Memory B cell (primary cell): ENCODE measurements around the gene ADAMTS9.

Experiments
- ATAC-seq: fragments of 150-1000 bp; cut with Tn5 transposase; 2 replicates; pipeline ENCODE4 v1.10.0; 2021; ENCODE audit warnings: low read depth, mild to moderate bottlenecking, moderate library complexity
- DNase-seq, 2 donors: peaks; one replicate each; pipeline ENCODE4 v3.0.0; 2022; ENCODE audit warnings: low spot score in 2 of 2
- H3K27ac Mint-ChIP-seq: one replicate; pipeline ENCODE4 v1.8.0; 2022; ENCODE audit warnings: mild to moderate bottlenecking, moderate library complexity, mixed read lengths
- H3K27me3 Mint-ChIP-seq: one replicate; pipeline ENCODE4 v1.8.0; 2022; ENCODE audit warnings: mixed read lengths
- H3K36me3 Mint-ChIP-seq: one replicate; pipeline ENCODE4 v1.8.0; 2022; ENCODE audit warnings: mild to moderate bottlenecking, mixed read lengths
- H3K4me1 Mint-ChIP-seq: one replicate; pipeline ENCODE4 v1.8.0; 2022; ENCODE audit warnings: mixed read lengths
- H3K4me3 Mint-ChIP-seq: one replicate; pipeline ENCODE4 v1.8.0; 2022; ENCODE audit warnings: mild to moderate bottlenecking, moderate library complexity, mixed read lengths
- H3K9me3 Mint-ChIP-seq: one replicate; pipeline ENCODE4 v1.8.0; 2022; ENCODE audit warnings: mixed read lengths

ADAMTS9 gene

DNA sequence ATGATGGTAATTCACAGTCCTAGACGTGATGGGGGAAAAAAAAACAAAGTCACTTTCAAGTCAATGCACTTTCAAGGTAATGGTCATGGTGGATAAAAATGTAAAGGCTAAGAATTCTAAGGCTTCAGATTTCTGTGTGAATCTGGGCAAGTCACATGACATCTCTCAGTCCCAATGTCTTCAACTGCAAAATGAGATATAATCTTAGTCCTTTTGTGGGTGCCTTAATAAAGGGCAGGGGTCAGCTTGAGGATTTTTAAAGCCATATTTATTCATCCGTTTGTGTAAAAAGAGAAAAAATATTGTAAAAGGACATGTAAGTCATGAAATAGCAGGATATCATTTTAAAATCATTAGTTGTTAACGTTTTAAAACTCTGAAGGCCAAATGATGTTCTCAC lies 83.5 kb downstream of the ADAMTS9 start:
- no peaks in the 10 kb centered on the region for H3K4me1 Mint-ChIP-seq
- no peak for ATAC-seq
- H3K27ac Mint-ChIP-seq: no peak overlapping the region
- no peak for DNase-seq
- peaks cover 2% of the 10 kb centered on the region for H3K9me3 Mint-ChIP-seq
- no peak overlapping the region for H3K4me3 Mint-ChIP-seq
- H3K27me3 Mint-ChIP-seq: no peaks in the 10 kb centered on the region
- no peaks in the 10 kb centered on the region for H3K36me3 Mint-ChIP-seq

- H3K9me3 Mint-ChIP-seq: no peaks in the 10 kb centered on the region
- ATAC-seq: no peak
- H3K36me3 Mint-ChIP-seq: no peaks in the 10 kb centered on the region
- H3K4me3 Mint-ChIP-seq: no peak overlapping the region
- H3K4me1 Mint-ChIP-seq: no peaks in the 10 kb centered on the region
- H3K27me3 Mint-ChIP-seq: no peaks in the 10 kb centered on the region
- no peak overlapping the region for H3K27ac Mint-ChIP-seq
- DNase-seq: no peak
Observed at GRCh38 chr3:64601824-64602223, 86.0 kb downstream of the ADAMTS9 start.

- H3K9me3 Mint-ChIP-seq: no peaks in the 10 kb centered on the region
- no peaks in the 10 kb centered on the region for H3K4me1 Mint-ChIP-seq
- H3K27ac Mint-ChIP-seq: no peak overlapping the region
- no peak for ATAC-seq
- no peak overlapping the region for H3K4me3 Mint-ChIP-seq
- H3K36me3 Mint-ChIP-seq: no peaks in the 10 kb centered on the region
- DNase-seq: no peak
- peaks cover 2% of the 10 kb centered on the region for H3K27me3 Mint-ChIP-seq
Observed at GRCh38 chr3:64600246-64600950, 87.4 kb downstream of the ADAMTS9 start.

DNA sequence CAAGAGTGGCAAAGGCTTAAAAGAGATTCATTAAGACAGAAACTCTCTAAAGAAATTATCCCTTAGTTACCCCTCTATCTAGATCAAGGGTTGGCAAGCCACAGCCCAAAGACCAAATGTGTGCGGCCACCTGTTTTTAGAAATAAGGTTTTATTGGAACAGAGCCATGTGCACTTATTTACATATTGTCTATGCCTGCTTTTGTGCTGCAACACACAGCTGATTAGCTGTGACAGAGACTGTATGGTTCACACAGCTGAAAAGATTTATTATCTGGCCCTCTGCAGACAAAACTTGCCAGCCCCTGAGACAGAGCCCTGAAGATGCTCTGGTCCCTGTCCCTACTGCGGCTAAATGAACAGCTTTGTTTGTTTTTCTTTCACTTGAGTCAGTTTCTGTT lies 88.1 kb downstream of the ADAMTS9 start:
- ATAC-seq (no peak), DNase-seq (no peak)
- no peaks in the 10 kb centered on the region for H3K4me1 Mint-ChIP-seq
- no peak overlapping the region for H3K27ac Mint-ChIP-seq
- no peak overlapping the region for H3K4me3 Mint-ChIP-seq
- H3K27me3 Mint-ChIP-seq: peaks cover 2% of the 10 kb centered on the region
- no peaks in the 10 kb centered on the region for H3K36me3 Mint-ChIP-seq
- no peaks in the 10 kb centered on the region for H3K9me3 Mint-ChIP-seq

- Mint-ChIP-seq H3K4me1 (no peaks in the 10 kb centered on the region), H3K4me3 (no peak overlapping the region), H3K27me3 (peaks cover 2% of the 10 kb centered on the region), H3K27ac (no peak overlapping the region), H3K9me3 (no peaks in the 10 kb centered on the region), H3K36me3 (no peaks in the 10 kb centered on the region)
- DNase-seq (no peak), ATAC-seq (no peak)
Observed at GRCh38 chr3:64595253-64595694, 92.5 kb downstream of the ADAMTS9 start.

DNA sequence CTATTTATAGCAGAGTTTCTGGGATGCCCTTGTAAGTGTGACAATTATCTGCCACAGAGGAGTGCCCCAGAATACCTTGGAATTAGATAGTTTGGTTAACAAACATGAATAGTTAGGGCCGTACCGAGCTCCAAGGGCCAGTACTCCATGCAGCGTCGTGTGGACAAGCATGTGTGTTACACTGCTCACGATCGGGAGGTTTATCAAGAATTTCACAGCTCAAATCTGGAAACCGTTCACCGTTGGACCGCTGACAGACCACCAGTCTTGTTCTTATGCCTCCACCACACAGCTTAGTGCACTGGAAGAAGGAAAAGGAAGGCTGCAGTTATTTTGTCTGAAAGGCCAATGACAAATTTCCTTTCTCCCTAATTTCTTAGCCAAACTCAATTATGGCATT lies 93.7 kb downstream of the ADAMTS9 start:
- Mint-ChIP-seq H3K27me3 (peaks cover 2% of the 10 kb centered on the region), H3K4me1 (no peaks in the 10 kb centered on the region)
- no peak for ATAC-seq

DNA sequence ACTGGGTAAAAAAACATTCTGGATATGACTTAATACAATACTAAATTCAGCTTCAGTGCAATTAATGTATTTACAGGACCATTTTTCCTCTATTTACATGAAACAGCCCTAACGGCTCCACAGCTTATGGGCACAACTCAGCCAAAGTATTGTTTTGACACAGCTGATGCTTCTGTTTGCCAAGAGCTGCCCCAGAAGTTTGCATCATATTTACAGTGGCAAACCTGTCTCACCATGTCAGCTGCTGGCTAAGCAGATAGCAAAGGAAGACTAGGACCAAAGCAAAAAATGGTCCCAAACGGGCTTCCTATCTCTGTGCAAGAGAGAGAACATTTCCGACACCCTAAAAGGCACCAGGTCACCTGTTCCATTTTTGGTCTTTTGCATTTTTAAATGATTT lies 94.5 kb downstream of the ADAMTS9 start:
- ATAC-seq: no peak
- DNase-seq: no peak
- H3K27me3 Mint-ChIP-seq: peaks cover 2% of the 10 kb centered on the region
- no peak overlapping the region for H3K4me3 Mint-ChIP-seq
- no peaks in the 10 kb centered on the region for H3K9me3 Mint-ChIP-seq
- no peak overlapping the region for H3K27ac Mint-ChIP-seq
- no peaks in the 10 kb centered on the region for H3K4me1 Mint-ChIP-seq
- H3K36me3 Mint-ChIP-seq: no peaks in the 10 kb centered on the region

More for the DNA sequence above, 93.7 kb downstream of the ADAMTS9 start:
- Mint-ChIP-seq H3K4me3 (no peak overlapping the region), H3K9me3 (no peaks in the 10 kb centered on the region), H3K36me3 (no peaks in the 10 kb centered on the region), H3K27ac (no peak overlapping the region)
- no peak for DNase-seq

DNA sequence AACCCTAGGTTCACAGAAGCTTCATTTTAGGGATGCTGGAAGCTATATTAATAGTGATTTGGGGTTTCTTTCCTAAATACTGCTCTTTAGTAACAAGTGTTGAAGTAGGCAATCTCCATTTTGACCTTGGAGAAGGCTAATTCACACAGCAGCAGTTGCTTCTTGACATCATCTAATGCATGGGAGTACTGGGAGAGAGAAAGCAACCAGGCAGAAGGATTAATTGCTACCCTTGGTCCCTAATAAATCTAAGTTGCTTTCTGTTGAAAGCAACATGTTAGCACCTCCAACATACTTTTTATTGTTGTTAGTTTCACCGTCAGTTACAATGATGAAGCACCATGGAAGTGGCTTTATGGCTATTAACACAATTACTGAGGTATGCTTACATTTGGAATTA lies 96.2 kb downstream of the ADAMTS9 start:
- Mint-ChIP-seq H3K27ac (no peak overlapping the region), H3K27me3 (peaks cover 2% of the 10 kb centered on the region), H3K36me3 (no peaks in the 10 kb centered on the region), H3K9me3 (no peaks in the 10 kb centered on the region), H3K4me3 (no peak overlapping the region), H3K4me1 (no peaks in the 10 kb centered on the region)
- DNase-seq (no peak), ATAC-seq (no peak)

DNA sequence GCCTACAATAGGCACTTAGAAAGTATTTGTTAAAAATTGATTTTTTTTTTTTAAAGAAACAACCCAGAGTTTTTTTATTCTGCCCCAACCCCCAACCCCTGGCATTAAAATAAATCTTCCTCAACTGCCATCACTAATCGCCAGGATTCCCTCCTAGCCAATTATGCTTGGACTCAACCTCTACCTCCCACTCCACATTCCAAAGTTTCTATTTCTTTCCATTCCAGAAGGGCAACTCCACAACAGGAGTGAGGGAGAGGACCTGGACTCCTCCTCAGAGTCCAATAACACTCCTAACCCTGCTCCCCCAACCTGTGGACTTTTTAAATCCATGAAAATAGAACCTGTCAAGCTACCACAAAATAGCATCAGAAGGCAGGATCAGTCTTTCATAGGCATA lies 99.4 kb downstream of the ADAMTS9 start:
- DNase-seq (no peak), ATAC-seq (no peak)
- Mint-ChIP-seq H3K36me3 (no peaks in the 10 kb centered on the region), H3K4me1 (no peaks in the 10 kb centered on the region), H3K9me3 (no peaks in the 10 kb centered on the region), H3K4me3 (no peak overlapping the region), H3K27ac (no peak overlapping the region), H3K27me3 (no peaks in the 10 kb centered on the region)

- no peak for ATAC-seq
- no peaks in the 10 kb centered on the region for H3K4me1 Mint-ChIP-seq
Observed at GRCh38 chr3:64586952-64587351, 100.8 kb downstream of the ADAMTS9 start.

DNA sequence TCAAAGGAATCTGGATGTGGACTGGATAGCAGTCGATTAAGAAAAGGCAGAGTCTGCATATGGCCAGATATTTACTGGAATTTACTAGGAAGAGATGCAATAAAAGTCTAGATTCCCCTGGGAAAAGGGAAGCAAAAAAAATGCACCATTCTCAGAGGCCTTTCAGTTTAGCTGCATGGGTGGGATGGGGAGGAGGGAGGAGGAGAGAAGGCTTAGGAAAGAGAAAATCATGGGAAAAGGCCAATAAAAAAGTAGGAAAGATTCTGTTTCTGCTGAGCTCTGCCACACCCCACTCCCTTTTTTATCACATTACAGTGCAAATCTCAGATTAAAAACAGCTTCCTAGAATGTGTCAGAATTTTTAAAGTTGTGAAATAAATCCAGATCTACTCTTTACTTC lies 103.6 kb downstream of the ADAMTS9 start:
- no peak for DNase-seq
- Mint-ChIP-seq H3K27ac (no peak overlapping the region), H3K9me3 (no peaks in the 10 kb centered on the region), H3K4me3 (no peak overlapping the region), H3K27me3 (no peaks in the 10 kb centered on the region), H3K36me3 (no peaks in the 10 kb centered on the region), H3K4me1 (no peaks in the 10 kb centered on the region)
- ATAC-seq: no peak

More at GRCh38 chr3:64586952-64587351, 100.8 kb downstream of the ADAMTS9 start:
- H3K4me3 Mint-ChIP-seq: no peak overlapping the region
- H3K27me3 Mint-ChIP-seq: no peaks in the 10 kb centered on the region
- H3K36me3 Mint-ChIP-seq: no peaks in the 10 kb centered on the region
- H3K27ac Mint-ChIP-seq: no peak overlapping the region
- DNase-seq: no peak
- H3K9me3 Mint-ChIP-seq: no peaks in the 10 kb centered on the region

GRCh38 chr3:64578797-64579196 lies 109.0 kb downstream of the ADAMTS9 start:
- H3K9me3 Mint-ChIP-seq: peaks cover 2% of the 10 kb centered on the region
- H3K27ac Mint-ChIP-seq: no peak overlapping the region
- no peaks in the 10 kb centered on the region for H3K36me3 Mint-ChIP-seq
- H3K27me3 Mint-ChIP-seq: no peaks in the 10 kb centered on the region
- DNase-seq (no peak), ATAC-seq (no peak)
- no peaks in the 10 kb centered on the region for H3K4me1 Mint-ChIP-seq
- H3K4me3 Mint-ChIP-seq: no peak overlapping the region

- no peaks in the 10 kb centered on the region for H3K36me3 Mint-ChIP-seq
- H3K27ac Mint-ChIP-seq: no peak overlapping the region
Observed at GRCh38 chr3:64578062-64578770, 109.6 kb downstream of the ADAMTS9 start.

DNA sequence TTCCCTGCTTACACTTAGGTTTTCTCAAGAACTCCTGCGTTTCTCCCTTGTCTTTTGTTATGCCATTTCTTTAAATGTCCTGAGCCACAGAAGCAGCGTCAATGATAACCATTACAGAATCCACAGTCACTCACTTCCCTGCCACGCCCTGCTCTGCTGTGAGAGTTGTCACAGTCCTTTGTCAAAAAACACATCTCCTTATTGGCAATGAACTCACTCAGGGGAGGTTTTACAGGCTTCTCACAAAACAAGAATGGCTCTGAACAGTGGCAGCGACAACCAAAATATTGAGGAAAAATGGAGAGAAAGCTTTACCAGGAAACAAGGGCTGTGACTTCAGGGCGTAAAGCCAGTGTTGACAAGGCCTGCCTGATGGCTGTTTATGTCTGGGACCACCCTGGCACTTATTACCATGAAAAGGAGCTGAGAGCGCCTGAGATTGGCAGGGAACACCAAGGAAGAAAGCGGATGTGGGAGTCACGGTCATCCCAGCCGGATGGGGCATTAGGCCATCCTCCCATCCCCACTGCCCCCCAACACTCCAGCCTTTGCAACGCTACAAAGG lies 111.5 kb downstream of the ADAMTS9 start:
- ATAC-seq: no peak
- DNase-seq: no peak
- Mint-ChIP-seq H3K36me3 (no peaks in the 10 kb centered on the region), H3K27ac (no peak overlapping the region), H3K9me3 (peaks cover 2% of the 10 kb centered on the region), H3K4me3 (no peak overlapping the region), H3K27me3 (no peaks in the 10 kb centered on the region), H3K4me1 (no peaks in the 10 kb centered on the region)

More at GRCh38 chr3:64578062-64578770, 109.6 kb downstream of the ADAMTS9 start:
- DNase-seq (no peak), ATAC-seq (no peak)
- no peak overlapping the region for H3K4me3 Mint-ChIP-seq
- H3K4me1 Mint-ChIP-seq: no peaks in the 10 kb centered on the region
- peaks cover 2% of the 10 kb centered on the region for H3K9me3 Mint-ChIP-seq
- H3K27me3 Mint-ChIP-seq: no peaks in the 10 kb centered on the region
